ENCODE measurements around the gene CDC25A.

The CDC25A gene

DNA sequence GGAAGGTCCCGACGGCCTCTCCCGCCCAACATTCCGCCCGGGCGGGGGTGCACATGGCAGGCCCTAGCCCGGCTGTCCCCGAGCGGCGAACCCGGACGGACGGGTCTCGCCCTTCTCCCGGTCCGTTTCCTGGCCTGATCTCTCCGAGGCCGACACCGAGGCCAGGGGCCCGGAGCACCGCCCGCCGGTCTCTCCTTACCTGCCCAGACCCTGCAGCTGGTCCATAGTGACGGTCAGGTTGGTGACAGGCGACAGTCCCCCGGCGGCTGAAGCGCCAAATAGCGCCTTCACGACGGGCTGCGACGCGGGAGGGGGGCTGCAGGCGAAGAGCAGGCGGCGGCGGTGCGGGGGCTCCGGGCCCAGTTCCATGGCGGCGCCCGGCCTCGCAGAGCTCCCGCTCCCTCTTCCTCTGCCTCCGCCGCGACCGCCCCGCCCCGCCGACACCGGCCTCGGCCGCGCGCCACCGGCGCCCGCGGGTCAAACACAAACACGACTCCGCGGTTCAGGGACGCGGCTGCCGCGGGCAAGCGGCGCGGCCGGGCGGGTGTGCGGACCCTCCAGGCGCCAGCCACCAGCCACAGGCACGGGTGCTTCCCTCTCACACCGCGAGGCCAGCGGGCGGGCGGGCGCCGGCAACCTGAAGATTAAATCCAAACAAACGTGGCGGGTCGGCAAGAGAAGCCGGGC, 495 bp downstream of the CDC25A start:
- TF ChIP-seq EZH2 (IDR thresholded peaks at IDR 0.05), result no peak
- no peak for TF ChIP-seq FOXP2 (optimal IDR thresholded peaks at IDR 0.05; ENCODE audit: control extremely low read depth, extremely low read length, insufficient read depth)
- DNase-seq (ENCODE audit: low read depth, low spot score), result no peak
- peaks cover 38% of the 10 kb centered on the region for H3K36me3 ChIP-seq (ENCODE audit: insufficient read depth, low read length)
- no peak overlapping the region for H3K27ac ChIP-seq
- H3K9ac ChIP-seq (ENCODE audit: insufficient read length), result peak overlapping the region; percentile 84
- no peaks in the 10 kb centered on the region for H3K9me3 ChIP-seq (ENCODE audit: low read depth, low read length)
- peak overlapping the region; percentile 87 for H3K4me3 ChIP-seq

GRCh38 chr3:48187301-48187578, 977 bp downstream of the CDC25A start:
- TF ChIP-seq EZH2 (IDR thresholded peaks at IDR 0.05), result no peak
- TF ChIP-seq FOXP2 (optimal IDR thresholded peaks at IDR 0.05; ENCODE audit: control extremely low read depth, extremely low read length, insufficient read depth), result no peak
- no peak for TF ChIP-seq POLR2AphosphoS5 (IDR thresholded peaks at IDR 0.05; ENCODE audit: borderline replicate concordance, low read depth, low read length)
- peak overlapping the region; percentile 84 for H3K9ac ChIP-seq (ENCODE audit: insufficient read length)
- no peak for DNase-seq (ENCODE audit: low read depth, low spot score)
- H3K4me3 ChIP-seq, result peak overlapping the region; percentile 87
- no peaks in the 10 kb centered on the region for H3K9me3 ChIP-seq (ENCODE audit: low read depth, low read length)
- no peak overlapping the region for H3K27ac ChIP-seq
- H3K36me3 ChIP-seq (ENCODE audit: insufficient read depth, low read length), result peaks cover 41% of the 10 kb centered on the region

DNA sequence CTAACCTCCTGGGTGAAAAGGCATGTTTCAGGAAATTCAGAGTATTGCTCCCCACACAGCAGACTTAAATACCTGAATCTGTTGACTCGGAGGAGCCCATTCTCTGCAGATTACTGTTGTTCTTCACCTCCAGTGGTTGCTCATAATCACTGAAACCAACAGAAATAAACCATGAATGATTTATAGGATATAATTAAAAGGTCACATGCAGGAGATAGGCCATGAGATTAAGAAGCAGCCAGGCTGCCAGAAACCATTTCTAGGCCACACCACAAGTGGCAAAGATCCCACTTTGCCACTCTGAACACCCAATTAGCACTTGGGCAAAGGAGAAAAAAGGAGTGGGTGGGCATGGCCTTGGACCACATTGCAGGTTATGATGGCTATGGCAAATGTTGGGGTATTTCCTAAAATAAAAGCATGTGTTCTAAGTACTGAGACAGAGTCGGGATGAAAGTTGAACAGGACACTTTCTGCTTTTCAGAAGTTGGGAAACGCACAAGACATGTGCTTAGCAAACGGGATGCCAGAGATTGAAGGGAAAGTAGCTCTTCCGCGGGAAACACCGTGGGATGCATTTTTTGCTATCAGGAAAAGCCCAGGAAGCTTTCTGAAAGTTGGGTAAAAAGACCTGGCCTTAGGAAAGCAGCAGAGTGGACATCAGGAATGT, 1.5 kb downstream of the CDC25A start:
- Histone ChIP-seq H3K4me3 (peak overlapping the region; percentile 87), H3K36me3 (ENCODE audit: insufficient read depth, low read length) (peaks cover 46% of the 10 kb centered on the region), H3K9ac (ENCODE audit: insufficient read length) (peak overlapping the region; percentile 84), H3K9me3 (ENCODE audit: low read depth, low read length) (no peaks in the 10 kb centered on the region), H3K27ac (no peak overlapping the region)
- TF ChIP-seq POLR2AphosphoS5 (IDR thresholded peaks at IDR 0.05; ENCODE audit: borderline replicate concordance, low read depth, low read length), result no peak
- TF ChIP-seq EZH2 (IDR thresholded peaks at IDR 0.05), result no peak
- no peak for TF ChIP-seq FOXP2 (optimal IDR thresholded peaks at IDR 0.05; ENCODE audit: control extremely low read depth, extremely low read length, insufficient read depth)
- DNase-seq (ENCODE audit: low read depth, low spot score), result no peak

- no peak for TF ChIP-seq FOXP2 (optimal IDR thresholded peaks at IDR 0.05; ENCODE audit: control extremely low read depth, extremely low read length, insufficient read depth)
- no peak for TF ChIP-seq EZH2 (IDR thresholded peaks at IDR 0.05)
- TF ChIP-seq POLR2AphosphoS5 (IDR thresholded peaks at IDR 0.05; ENCODE audit: borderline replicate concordance, low read depth, low read length), result no peak
Measured at GRCh38 chr3:48185129-48185528, 3.1 kb downstream of the CDC25A start.

DNA sequence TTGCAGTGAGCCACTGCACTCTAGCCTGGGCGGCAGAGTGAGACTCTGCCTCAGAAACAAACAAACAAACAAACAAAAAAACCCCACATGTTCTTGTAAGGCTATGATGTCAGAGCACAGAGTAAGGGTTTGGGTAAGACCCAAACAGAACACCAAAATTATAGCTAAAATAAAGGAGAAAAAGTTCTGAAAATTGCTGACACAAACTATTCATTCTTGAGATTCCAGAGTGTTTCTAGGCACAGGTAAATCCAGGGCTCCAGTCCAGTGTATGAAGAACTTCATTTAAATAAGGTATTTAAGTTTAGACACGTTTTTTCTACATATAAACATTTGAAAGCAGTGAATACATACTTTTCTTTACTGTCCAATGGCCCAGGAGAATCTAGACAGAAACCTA, 3.9 kb downstream of the CDC25A start:
- H3K27ac ChIP-seq, result no peak overlapping the region
- H3K9me3 ChIP-seq (ENCODE audit: low read depth, low read length), result no peaks in the 10 kb centered on the region
- no peak overlapping the region for H3K9ac ChIP-seq (ENCODE audit: insufficient read length)
- no peak for DNase-seq (ENCODE audit: low read depth, low spot score)
- no peak overlapping the region for H3K4me3 ChIP-seq
- TF ChIP-seq FOXP2 (optimal IDR thresholded peaks at IDR 0.05; ENCODE audit: control extremely low read depth, extremely low read length, insufficient read depth) (no peak), EZH2 (IDR thresholded peaks at IDR 0.05) (no peak), POLR2AphosphoS5 (IDR thresholded peaks at IDR 0.05; ENCODE audit: borderline replicate concordance, low read depth, low read length) (no peak)
- peaks cover 62% of the 10 kb centered on the region for H3K36me3 ChIP-seq (ENCODE audit: insufficient read depth, low read length)

More at GRCh38 chr3:48185129-48185528, 3.1 kb downstream of the CDC25A start:
- Histone ChIP-seq H3K9me3 (ENCODE audit: low read depth, low read length) (no peaks in the 10 kb centered on the region), H3K36me3 (ENCODE audit: insufficient read depth, low read length) (peaks cover 57% of the 10 kb centered on the region), H3K9ac (ENCODE audit: insufficient read length) (no peak overlapping the region), H3K4me3 (no peak overlapping the region), H3K27ac (no peak overlapping the region)
- DNase-seq (ENCODE audit: low read depth, low spot score), result no peak

GRCh38 chr3:48180531-48181253, 7.5 kb downstream of the CDC25A start:
- no peak overlapping the region for H3K27ac ChIP-seq
- no peak overlapping the region for H3K4me3 ChIP-seq
- H3K9me3 ChIP-seq (ENCODE audit: low read depth, low read length), result no peaks in the 10 kb centered on the region
- no peak overlapping the region for H3K9ac ChIP-seq (ENCODE audit: insufficient read length)
- TF ChIP-seq FOXP2 (optimal IDR thresholded peaks at IDR 0.05; ENCODE audit: control extremely low read depth, extremely low read length, insufficient read depth) (no peak), POLR2AphosphoS5 (IDR thresholded peaks at IDR 0.05; ENCODE audit: borderline replicate concordance, low read depth, low read length) (no peak), EZH2 (IDR thresholded peaks at IDR 0.05) (no peak)
- DNase-seq (ENCODE audit: low read depth, low spot score), result no peak
- peaks cover 86% of the 10 kb centered on the region for H3K36me3 ChIP-seq (ENCODE audit: insufficient read depth, low read length)

- TF ChIP-seq EZH2 (IDR thresholded peaks at IDR 0.05) (no peak), POLR2AphosphoS5 (IDR thresholded peaks at IDR 0.05; ENCODE audit: borderline replicate concordance, low read depth, low read length) (no peak), FOXP2 (optimal IDR thresholded peaks at IDR 0.05; ENCODE audit: control extremely low read depth, extremely low read length, insufficient read depth) (no peak)
- peaks cover 85% of the 10 kb centered on the region for H3K36me3 ChIP-seq (ENCODE audit: insufficient read depth, low read length)
- no peak overlapping the region for H3K4me3 ChIP-seq
- no peak overlapping the region for H3K27ac ChIP-seq
- no peak for DNase-seq (ENCODE audit: low read depth, low spot score)
- no peaks in the 10 kb centered on the region for H3K9me3 ChIP-seq (ENCODE audit: low read depth, low read length)
- H3K9ac ChIP-seq (ENCODE audit: insufficient read length), result no peak overlapping the region
Measured at GRCh38 chr3:48180021-48180420, 8.2 kb downstream of the CDC25A start.

DNA sequence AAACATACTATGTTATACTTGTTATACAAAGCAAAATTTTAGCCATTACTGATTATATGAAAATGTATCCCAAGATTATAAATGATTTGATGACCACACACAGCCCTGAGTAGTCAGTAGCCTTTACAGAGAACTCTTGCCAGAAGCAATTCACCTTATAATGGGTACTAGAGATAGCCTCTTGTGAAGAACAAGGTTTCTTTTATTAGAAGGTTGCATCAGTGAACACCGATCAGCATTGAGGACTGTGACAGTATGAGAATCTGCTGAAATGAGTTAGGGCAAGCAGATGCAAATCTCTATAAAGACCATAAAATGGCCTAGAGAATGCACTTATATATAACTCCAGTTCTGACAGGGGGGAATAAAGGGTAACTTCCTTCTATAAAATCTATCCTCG, 10.1 kb downstream of the CDC25A start:
- TF ChIP-seq POLR2AphosphoS5 (IDR thresholded peaks at IDR 0.05; ENCODE audit: borderline replicate concordance, low read depth, low read length) (no peak), EZH2 (IDR thresholded peaks at IDR 0.05) (no peak), FOXP2 (optimal IDR thresholded peaks at IDR 0.05; ENCODE audit: control extremely low read depth, extremely low read length, insufficient read depth) (no peak)
- Histone ChIP-seq H3K36me3 (ENCODE audit: insufficient read depth, low read length) (peaks cover 80% of the 10 kb centered on the region), H3K27ac (no peak overlapping the region), H3K4me3 (no peak overlapping the region), H3K9me3 (ENCODE audit: low read depth, low read length) (no peaks in the 10 kb centered on the region), H3K9ac (ENCODE audit: insufficient read length) (no peak overlapping the region)
- no peak for DNase-seq (ENCODE audit: low read depth, low spot score)
